Aorta (tissue), 5 donors: ENCODE measurements around the gene KIAA0319L. TPM values are rescaled to one million over a fixed set of nuclear protein-coding genes. Genes with fewer than 3 reads are reported as not detected.
"Not testable (repeated sequence)": the region's sequence is repeated elsewhere in the genome, so short reads cannot be mapped to it uniquely, and the experiment has no call there.

Experiments used
- ATAC-seq: fragments of 200-7000 bp; cut with Tn5 transposase; one replicate; pipeline ENCODE4 v1.9.1; 2022; ENCODE audit warnings: moderate library complexity; ENCODE audit not compliant: low FRiP score
- DNase-seq, 2 donors: peaks; one replicate each; pipeline ENCODE4 v3.0.0-alpha.2; 2020
- H3K27ac ChIP-seq, 2 donors: one replicate each; pipeline ENCODE4 v1.5.1; 2013; ENCODE audit warnings: low read length in 2 of 2, mild to moderate bottlenecking in 2 of 2, moderate library complexity in 2 of 2, control low read depth in 1 of 2, inconsistent platforms in 1 of 2, low read depth in 1 of 2
- H3K27me3 ChIP-seq, 2 donors: one replicate each; pipeline ENCODE4 v1.6.1; 2013; ENCODE audit warnings: control low read depth in 1 of 2, low read length in 1 of 2, mild to moderate bottlenecking in 1 of 2, moderate library complexity in 1 of 2; ENCODE audit not compliant: insufficient read depth in 2 of 2, control insufficient read depth in 1 of 2
- H3K36me3 ChIP-seq, 2 donors: one replicate each; pipeline ENCODE4 v1.6.1; 2013; ENCODE audit warnings: control low read depth in 1 of 2, low read length in 1 of 2, mild to moderate bottlenecking in 1 of 2; ENCODE audit not compliant: insufficient read depth in 2 of 2, control insufficient read depth in 1 of 2
- H3K4me1 ChIP-seq, 2 donors: one replicate each; pipeline ENCODE4 v1.6.1; 2013; ENCODE audit warnings: low read length in 2 of 2, control low read depth in 1 of 2, mild to moderate bottlenecking in 1 of 2, moderate library complexity in 1 of 2; ENCODE audit not compliant: insufficient read depth in 2 of 2, control insufficient read depth in 1 of 2
- H3K4me3 ChIP-seq, 2 donors: one replicate each; pipeline ENCODE4 v1.5.1; 2013; ENCODE audit warnings: low read length in 2 of 2, control low read depth in 1 of 2, mild to moderate bottlenecking in 1 of 2
- H3K9me3 ChIP-seq: one replicate; pipeline ENCODE4 v1.6.1; 2013; ENCODE audit warnings: mild to moderate bottlenecking, low read length; ENCODE audit not compliant: control insufficient read depth
- WGBS, 2 donors: extraction: QIAGEN DNeasy Blood & Tissue Kit; methylation state at CpG; one replicate each; pipeline ENCODE4 v1.1.7; 2013; 5-methylcytosine and 5-hydroxymethylcytosine counted together
- intact Hi-C, 2 donors: fragments of 100-400 bp; cut with DNase I; formaldehyde crosslinking; loops; one replicate each; pipeline versions ENCODE4 v1.14.2 to v1.15.0; 2022
- polyA plus RNA-seq, 2 donors: library from polyadenylated mRNA; stranded (reverse); fragments of 200-250 nt; gene quantifications; one replicate each; pipeline ENCODE4 v1.2.3, GENCODE V29; 2013
- total RNA-seq, 2 donors: library from RNA; stranded (reverse); fragmentation: NEBNext Ultra II Directional; extraction: Animal tissue kit (Norgen Biotek cat#: 25700); gene quantifications; one replicate each; pipeline ENCODE4 v1.2.1, GENCODE V29; 2021
- donor health status: healthy with polysubstance abuse.
- donor health status: Bipolar disorder and iron deficiency.
- donor health status: DM: no; HTN: no; CAD: no.
- donor health status: DM: no; HTN: no; CAD: no.
- donor health status: DM: yes; HTN: yes; CAD: no.

Gene KIAA0319L
- total and polyA plus RNA-seq, 4 donors: 8.3 to 58.6 (median 37.6) TPM

GRCh38 chr1:35586808-35587207 lies 29.6 kb upstream of the KIAA0319L start:
- Histone ChIP-seq H3K9me3 (no peaks in the 10 kb centered on the region), H3K4me3 (no peak overlapping the region), H3K36me3 (no peaks in the 10 kb centered on the region), H3K4me1 (no peaks in the 10 kb centered on the region), H3K27me3 (no peaks in the 10 kb centered on the region), H3K27ac (no peak overlapping the region)
- no peak for ATAC-seq
- no peak for DNase-seq
- intact Hi-C loops: no loop called here
- 87 to 90% methylated on average over 7 of the region's 7 CpGs for whole genome bisulfite sequencing, 2 donors

GRCh38 chr1:35585805-35586204 lies 28.6 kb upstream of the KIAA0319L start:
- H3K27me3 ChIP-seq, H3K4me3 ChIP-seq, ATAC-seq, H3K4me1 ChIP-seq, H3K9me3 ChIP-seq, H3K36me3 ChIP-seq, H3K27ac ChIP-seq, intact Hi-C loops, DNase-seq: not testable (repeated sequence)
- 99 to 100% methylated on average over 1 of the region's 1 CpG for WGBS, 2 donors

DNA sequence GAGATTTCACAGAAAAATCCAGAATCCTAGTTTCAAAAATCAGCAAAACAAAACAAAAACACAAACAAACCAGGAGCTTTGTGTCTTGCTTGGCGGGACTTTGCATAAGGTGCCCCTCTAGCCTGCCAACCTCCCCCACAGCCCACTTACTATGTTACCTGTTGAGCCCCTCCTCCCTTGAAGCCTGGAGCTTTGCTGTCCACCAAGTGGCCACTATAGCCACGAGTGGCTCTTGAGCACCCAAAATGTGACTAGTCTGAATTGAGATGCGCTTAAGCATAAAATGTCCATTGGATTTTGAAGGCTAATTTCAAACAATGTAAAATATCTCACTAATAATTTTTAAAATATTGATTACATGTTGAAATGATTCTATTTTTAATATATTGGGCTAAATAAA lies 28.1 kb upstream of the KIAA0319L start:
- no peaks in the 10 kb centered on the region for H3K27me3 ChIP-seq
- H3K27ac ChIP-seq: no peak overlapping the region
- H3K36me3 ChIP-seq: no peaks in the 10 kb centered on the region
- H3K9me3 ChIP-seq: no peaks in the 10 kb centered on the region
- 91 to 95% methylated on average over 3 of the region's 3 CpGs for WGBS, 2 donors
- intact Hi-C loops: no loop called here
- DNase-seq (no peak), ATAC-seq (no peak)
- no peaks in the 10 kb centered on the region for H3K4me1 ChIP-seq
- H3K4me3 ChIP-seq: no peak overlapping the region

DNA sequence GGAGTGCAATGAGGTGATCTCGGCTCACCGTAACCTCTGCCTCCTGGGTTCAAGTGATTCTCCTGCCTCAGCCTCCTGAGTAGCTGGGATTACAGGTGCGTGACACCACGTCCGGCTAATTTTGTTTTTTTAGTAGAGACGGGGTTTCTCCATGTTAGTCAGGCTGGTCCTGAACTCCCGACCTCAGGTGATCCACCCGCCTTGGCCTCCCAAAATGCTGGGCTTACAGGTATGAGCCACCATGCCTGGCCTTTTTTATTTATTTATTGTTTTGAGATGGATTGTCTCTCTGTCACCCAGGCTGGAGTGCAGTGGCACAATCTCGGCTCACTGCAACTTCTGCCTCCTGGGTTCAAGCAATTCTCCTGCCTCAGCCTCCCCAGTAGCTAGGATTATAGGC lies 24.4 kb upstream of the KIAA0319L start:
- H3K4me3 ChIP-seq, H3K9me3 ChIP-seq, H3K27me3 ChIP-seq, intact Hi-C loops, H3K27ac ChIP-seq, ATAC-seq, H3K36me3 ChIP-seq, H3K4me1 ChIP-seq: not testable (repeated sequence)
- 95 to 96% methylated on average over 9 of the region's 9 CpGs for WGBS, 2 donors
- peak in 1 of 2 donors; percentile 19 for DNase-seq

DNA sequence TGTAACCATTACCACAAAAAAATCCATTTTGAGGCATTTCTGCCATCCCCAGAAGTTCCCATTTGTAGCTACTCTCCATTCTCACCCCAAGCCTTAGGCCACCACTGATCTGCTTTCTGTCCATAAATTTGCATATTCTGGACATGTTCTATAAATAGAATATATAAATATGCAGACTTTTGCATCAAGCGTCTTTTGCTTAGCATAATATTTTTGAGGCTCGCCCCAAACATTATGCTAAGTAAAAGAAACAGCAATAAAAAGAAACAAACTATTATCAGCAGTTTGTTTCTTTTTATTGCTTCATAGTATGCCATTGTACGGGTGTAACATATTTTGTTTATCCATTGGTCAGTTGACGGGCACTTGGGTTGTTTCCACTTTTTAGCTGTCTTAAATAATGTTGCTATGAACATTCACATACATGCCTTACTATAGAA lies 23.8 kb upstream of the KIAA0319L start:
- ATAC-seq: no peak
- no peaks in the 10 kb centered on the region for H3K36me3 ChIP-seq
- WGBS, 2 donors: 66 to 70% methylated on average over 4 of the region's 4 CpGs
- H3K4me1 ChIP-seq: no peaks in the 10 kb centered on the region
- no peak overlapping the region for H3K4me3 ChIP-seq
- DNase-seq: no peak
- no peaks in the 10 kb centered on the region for H3K27me3 ChIP-seq
- H3K27ac ChIP-seq: no peak overlapping the region
- intact Hi-C loops: no loop called here
- no peaks in the 10 kb centered on the region for H3K9me3 ChIP-seq

DNA sequence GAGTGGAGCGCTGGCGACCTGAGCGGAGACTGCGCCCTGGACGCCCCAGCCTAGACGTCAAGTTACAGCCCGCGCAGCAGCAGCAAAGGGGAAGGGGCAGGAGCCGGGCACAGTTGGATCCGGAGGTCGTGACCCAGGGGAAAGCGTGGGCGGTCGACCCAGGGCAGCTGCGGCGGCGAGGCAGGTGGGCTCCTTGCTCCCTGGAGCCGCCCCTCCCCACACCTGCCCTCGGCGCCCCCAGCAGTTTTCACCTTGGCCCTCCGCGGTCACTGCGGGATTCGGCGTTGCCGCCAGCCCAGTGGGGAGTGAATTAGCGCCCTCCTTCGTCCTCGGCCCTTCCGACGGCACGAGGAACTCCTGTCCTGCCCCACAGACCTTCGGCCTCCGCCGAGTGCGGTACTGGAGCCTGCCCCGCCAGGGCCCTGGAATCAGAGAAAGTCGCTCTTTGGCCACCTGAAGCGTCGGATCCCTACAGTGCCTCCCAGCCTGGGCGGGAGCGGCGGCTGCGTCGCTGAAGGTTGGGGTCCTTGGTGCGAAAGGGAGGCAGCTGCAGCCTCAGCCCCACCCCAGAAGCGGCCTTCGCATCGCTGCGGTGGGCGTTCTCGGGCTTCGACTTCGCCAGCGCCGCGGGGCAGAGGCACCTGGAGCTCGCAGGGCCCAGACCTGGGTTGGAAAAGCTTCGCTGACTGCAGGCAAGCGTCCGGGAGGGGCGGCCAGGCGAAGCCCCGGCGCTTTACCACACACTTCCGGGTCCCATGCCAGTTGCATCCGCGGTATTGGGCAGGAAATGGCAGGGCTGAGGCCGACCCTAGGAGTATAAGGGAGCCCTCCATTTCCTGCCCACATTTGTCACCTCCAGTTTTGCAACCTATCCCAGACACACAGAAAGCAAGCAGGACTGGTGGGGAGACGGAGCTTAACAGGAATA lies 20.1 kb upstream of the KIAA0319L start:
- intact Hi-C loops: no loop called here
- WGBS, 2 donors: 7 to 8% methylated on average over 70 of the region's 70 CpGs
- H3K4me1 ChIP-seq: no peaks in the 10 kb centered on the region
- DNase-seq: peak; percentile 80
- H3K27me3 ChIP-seq: no peaks in the 10 kb centered on the region
- H3K4me3 ChIP-seq: peak overlapping the region; percentile 3 to 35
- H3K9me3 ChIP-seq: no peaks in the 10 kb centered on the region
- ATAC-seq: peak; percentile 64
- H3K27ac ChIP-seq: no peak overlapping the region
- H3K36me3 ChIP-seq: no peaks in the 10 kb centered on the region

- ATAC-seq, DNase-seq, H3K9me3 ChIP-seq, H3K4me3 ChIP-seq, H3K36me3 ChIP-seq, H3K4me1 ChIP-seq, H3K27me3 ChIP-seq, H3K27ac ChIP-seq, intact Hi-C loops: not testable (repeated sequence)
- WGBS, 2 donors: 14 to 22% methylated on average over 35 to 37 of the region's 37 CpGs
Observed at GRCh38 chr1:35576766-35577070, 19.5 kb upstream of the KIAA0319L start.

DNA sequence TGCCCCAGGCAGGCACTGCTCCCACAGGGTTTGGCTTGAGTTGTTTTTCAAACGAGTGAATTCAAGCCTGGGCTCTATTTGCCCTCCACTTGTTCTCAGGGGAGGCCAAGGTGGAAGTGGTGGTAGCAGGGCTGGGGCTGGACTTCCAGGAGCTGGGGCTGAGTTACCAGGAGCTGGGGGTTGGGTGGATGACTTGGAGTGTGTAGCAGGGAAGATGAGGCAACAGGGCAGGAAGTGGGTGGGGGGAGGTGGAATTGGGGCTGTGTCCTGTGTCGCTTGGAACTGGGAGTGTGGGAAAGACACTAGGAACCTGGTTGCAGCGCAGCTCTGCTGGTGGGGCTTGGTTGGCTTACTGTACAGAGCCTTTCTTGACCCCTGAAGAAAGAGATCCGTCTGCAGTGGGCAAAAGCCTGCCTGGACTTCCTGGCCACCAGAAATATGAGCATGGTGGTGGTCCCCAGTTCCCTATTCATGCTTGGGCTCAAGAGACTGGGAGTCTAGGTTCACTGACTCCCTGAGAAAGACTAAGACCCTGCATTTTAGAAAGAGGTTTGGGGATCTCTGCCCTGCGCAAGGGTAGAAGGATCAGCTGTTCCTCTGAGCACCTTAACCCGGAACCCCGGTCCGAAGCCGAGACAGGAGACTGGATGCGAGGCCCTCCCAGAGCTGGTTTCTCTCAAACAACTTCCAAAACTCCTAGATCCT lies 19.0 kb upstream of the KIAA0319L start:
- Histone ChIP-seq H3K4me1 (no peaks in the 10 kb centered on the region), H3K9me3 (no peaks in the 10 kb centered on the region), H3K27me3 (no peaks in the 10 kb centered on the region), H3K27ac (no peak overlapping the region), H3K4me3 (no peak overlapping the region), H3K36me3 (no peaks in the 10 kb centered on the region)
- WGBS, 2 donors: 81 to 82% methylated on average over 10 of the region's 10 CpGs
- peak in 1 of 2 donors; percentile 55 for DNase-seq
- ATAC-seq: no peak
- intact Hi-C loops: no loop called here
